ENCODE results near the gene ARX.

The ARX gene

GRCh38 chrX:24979081-24979480 is 36.7 kb downstream of the ARX start:
- ATAC-seq = no peak
- TF ChIP-seq ZNF8 (CRISPR knock-in tag; IDR thresholded peaks at IDR 0.05) (no peak), POU6F1 (CRISPR knock-in tag; IDR thresholded peaks at IDR 0.05; ENCODE audit: borderline replicate concordance, low read depth) (no peak), RARB (CRISPR knock-in tag; IDR thresholded peaks at IDR 0.05) (no peak), ZC3H10 (CRISPR knock-in tag; IDR thresholded peaks at IDR 0.05) (no peak), BACH2 (CRISPR knock-in tag; IDR thresholded peaks at IDR 0.05; ENCODE audit: borderline replicate concordance) (no peak), ZFP3 (CRISPR knock-in tag; IDR thresholded peaks at IDR 0.05) (no peak), GLIS3 (CRISPR knock-in tag; IDR thresholded peaks at IDR 0.05) (no peak), PPARA (CRISPR knock-in tag; IDR thresholded peaks at IDR 0.05; ENCODE audit: borderline replicate concordance) (no peak), ESRRG (CRISPR knock-in tag; IDR thresholded peaks at IDR 0.05) (no peak), TOX (CRISPR knock-in tag; IDR thresholded peaks at IDR 0.05; ENCODE audit: borderline replicate concordance) (no peak), ARNTL (CRISPR knock-in tag; IDR thresholded peaks at IDR 0.05; ENCODE audit: borderline replicate concordance, low read depth) (no peak), CREB5 (CRISPR knock-in tag; IDR thresholded peaks at IDR 0.05; ENCODE audit: low read depth) (no peak), OSR1 (CRISPR knock-in tag; IDR thresholded peaks at IDR 0.05) (no peak), TCF4 (CRISPR knock-in tag; IDR thresholded peaks at IDR 0.05; ENCODE audit: borderline replicate concordance) (no peak), TSHZ2 (CRISPR knock-in tag; IDR thresholded peaks at IDR 0.05) (no peak), CSRNP3 (CRISPR knock-in tag; IDR thresholded peaks at IDR 0.05) (no peak), CSDC2 (CRISPR knock-in tag; IDR thresholded peaks at IDR 0.05) (no peak), ZNF70 (CRISPR knock-in tag; IDR thresholded peaks at IDR 0.05) (no peak), ZFP30 (CRISPR knock-in tag; IDR thresholded peaks at IDR 0.05) (no peak), ZNF565 (CRISPR knock-in tag; conservative IDR thresholded peaks at IDR 0.05; ENCODE audit: low read depth) (no peak)

GRCh38 chrX:24969812-24970211 is 46.0 kb downstream of the ARX start:
- no peak for ATAC-seq
- TF ChIP-seq CSDC2 (CRISPR knock-in tag; IDR thresholded peaks at IDR 0.05) (no peak), BACH2 (CRISPR knock-in tag; IDR thresholded peaks at IDR 0.05; ENCODE audit: borderline replicate concordance) (no peak), GLIS3 (CRISPR knock-in tag; IDR thresholded peaks at IDR 0.05) (no peak), TSHZ2 (CRISPR knock-in tag; IDR thresholded peaks at IDR 0.05) (no peak), ZFP3 (CRISPR knock-in tag; IDR thresholded peaks at IDR 0.05) (no peak), ZNF565 (CRISPR knock-in tag; conservative IDR thresholded peaks at IDR 0.05; ENCODE audit: low read depth) (no peak)

- TF ChIP-seq TOX (CRISPR knock-in tag; IDR thresholded peaks at IDR 0.05; ENCODE audit: borderline replicate concordance) = no peak
- TF ChIP-seq ZNF8 (CRISPR knock-in tag; IDR thresholded peaks at IDR 0.05) = no peak
- TF ChIP-seq ARNTL (CRISPR knock-in tag; IDR thresholded peaks at IDR 0.05; ENCODE audit: borderline replicate concordance, low read depth) = no peak
- no peak for TF ChIP-seq TCF4 (CRISPR knock-in tag; IDR thresholded peaks at IDR 0.05; ENCODE audit: borderline replicate concordance)
- TF ChIP-seq ESRRG (CRISPR knock-in tag; IDR thresholded peaks at IDR 0.05) = no peak
- TF ChIP-seq CSRNP3 (CRISPR knock-in tag; IDR thresholded peaks at IDR 0.05) = no peak
- TF ChIP-seq PATZ1 (CRISPR knock-in tag; IDR thresholded peaks at IDR 0.05; ENCODE audit: borderline replicate concordance) = no peak
- no peak for ATAC-seq
Observed at GRCh38 chrX:24965372-24965771, 50.4 kb downstream of the ARX start.
